Measurements from ENCODE around the gene GPR17. TPM values are rescaled to one million over a fixed set of nuclear protein-coding genes. Genes with fewer than 3 reads are reported as not detected.

The GPR17 gene
- total RNA-seq, 1 donor from 2014 or later: 0.18 TPM

GRCh38 chr2:127626917-127627739 lies 18.8 kb upstream of the GPR17 start:
- no peak for FAIRE-seq
- H3K4me1 Mint-ChIP-seq (ENCODE audit: low read depth, unreplicated experiment): peaks cover 9% of the 10 kb centered on the region
- no peak overlapping the region for H3K4me3 Mint-ChIP-seq (ENCODE audit: unreplicated experiment)

GRCh38 chr2:127627740-127628571 lies 18.0 kb upstream of the GPR17 start:
- H4K20me1 ChIP-seq (ENCODE audit: insufficient read depth, low read length): no peaks in the 10 kb centered on the region
- TF ChIP-seq EZH2 (IDR thresholded peaks at IDR 0.05; ENCODE audit: insufficient read depth, low read length) (no peak), CTCF (IDR thresholded peaks at IDR 0.05; ENCODE audit: insufficient read depth, low read depth, low read length) (no peak)
- peaks cover 11% of the 10 kb centered on the region for H3K4me1 ChIP-seq (ENCODE audit: insufficient read depth, low read length)
- FAIRE-seq: no peak
- H3K27me3 ChIP-seq (ENCODE audit: insufficient read depth, low read length): no peaks in the 10 kb centered on the region
- no peak for DNase-seq (ENCODE audit: low read depth)
- H2AFZ ChIP-seq (ENCODE audit: low read depth, low read length): no peak overlapping the region
- no peaks in the 10 kb centered on the region for H3K9me3 ChIP-seq (ENCODE audit: insufficient read depth, low read depth, low read length)
- no peak overlapping the region for H3K9ac ChIP-seq (ENCODE audit: low read length)
- Mint-ChIP-seq H3K4me1 (ENCODE audit: low read depth, unreplicated experiment) (peaks cover 9% of the 10 kb centered on the region), H3K27ac (ENCODE audit: unreplicated experiment) (peak overlapping the region; percentile 41), H3K36me3 (ENCODE audit: low read depth, unreplicated experiment) (no peaks in the 10 kb centered on the region), H3K9me3 (ENCODE audit: unreplicated experiment) (no peaks in the 10 kb centered on the region), H3K4me3 (ENCODE audit: unreplicated experiment) (no peak overlapping the region), H3K27me3 (ENCODE audit: low read depth, unreplicated experiment) (peaks cover 15% of the 10 kb centered on the region)
- H3K4me2 ChIP-seq (ENCODE audit: low read length): no peak overlapping the region
- no peak overlapping the region for H3K4me3 ChIP-seq (ENCODE audit: insufficient read depth, low read depth, low read length)
- no peaks in the 10 kb centered on the region for H3K36me3 ChIP-seq (ENCODE audit: insufficient read depth, low read length)
- no peaks in the 10 kb centered on the region for H3K79me2 ChIP-seq (ENCODE audit: insufficient read depth, low read length)
- H3K27ac ChIP-seq (ENCODE audit: low read depth, low read length): no peak overlapping the region

More at GRCh38 chr2:127626917-127627739, 18.8 kb upstream of the GPR17 start:
- Histone ChIP-seq H3K9ac (ENCODE audit: low read length) (no peak overlapping the region), H3K4me2 (ENCODE audit: low read length) (no peak overlapping the region), H3K79me2 (ENCODE audit: insufficient read depth, low read length) (no peaks in the 10 kb centered on the region), H3K27ac (ENCODE audit: low read depth, low read length) (no peak overlapping the region), H3K4me1 (ENCODE audit: insufficient read depth, low read length) (peaks cover 11% of the 10 kb centered on the region), H3K4me3 (ENCODE audit: insufficient read depth, low read depth, low read length) (no peak overlapping the region), H3K36me3 (ENCODE audit: insufficient read depth, low read length) (no peaks in the 10 kb centered on the region), H4K20me1 (ENCODE audit: insufficient read depth, low read length) (no peaks in the 10 kb centered on the region), H3K9me3 (ENCODE audit: insufficient read depth, low read depth, low read length) (no peaks in the 10 kb centered on the region), H3K27me3 (ENCODE audit: insufficient read depth, low read length) (no peaks in the 10 kb centered on the region), H2AFZ (ENCODE audit: low read depth, low read length) (no peak overlapping the region)
- no peak for DNase-seq (ENCODE audit: low read depth)
- TF ChIP-seq CTCF (IDR thresholded peaks at IDR 0.05; ENCODE audit: insufficient read depth, low read depth, low read length) (no peak), EZH2 (IDR thresholded peaks at IDR 0.05; ENCODE audit: insufficient read depth, low read length) (no peak)
- no peaks in the 10 kb centered on the region for H3K36me3 Mint-ChIP-seq (ENCODE audit: low read depth, unreplicated experiment)
- peaks cover 15% of the 10 kb centered on the region for H3K27me3 Mint-ChIP-seq (ENCODE audit: low read depth, unreplicated experiment)
- H3K27ac Mint-ChIP-seq (ENCODE audit: unreplicated experiment): no peak overlapping the region
- H3K9me3 Mint-ChIP-seq (ENCODE audit: unreplicated experiment): no peaks in the 10 kb centered on the region

Data from astrocyte (in vitro differentiated cells and primary cell).